CD1c-positive myeloid dendritic cell (primary cell): Measurements from ENCODE around the gene HMG20B.
A peak's percentile ranks its signal among the peaks of the same experiment; 100 is the strongest.

Experiments
- DNase-seq: peaks from one replicate; pipeline ENCODE4 v3.0.0-alpha.2; 2016; ENCODE audit errors: extremely low spot score

Gene HMG20B

GRCh38 chr19:3620817-3621547 is 48.2 kb downstream of the HMG20B start:
- no peak for DNase-seq

- DNase-seq = no peak
These were observed 48.9 kb downstream of the HMG20B start for GRCh38 chr19:3621689-3622088.

- DNase-seq = no peak
These were observed 49.5 kb downstream of the HMG20B start for GRCh38 chr19:3622224-3622623.

GRCh38 chr19:3623716-3624115 is 51.0 kb downstream of the HMG20B start:
- DNase-seq = no peak

GRCh38 chr19:3625996-3626472 is 53.3 kb downstream of the HMG20B start:
- no peak for DNase-seq

GRCh38 chr19:3626473-3627350 is 54.0 kb downstream of the HMG20B start, which contains the start of gene CACTIN:
Gene CACTIN (minus strand): TSS chr19:3626790. CDS start chr19:3626762, 28 bp downstream.
- DNase-seq = peak; percentile 99

GRCh38 chr19:3627351-3627723 is 54.6 kb downstream of the HMG20B start:
- DNase-seq = no peak
